Smooth muscle cell of the coronary artery (primary cell): ENCODE measurements around the gene NR5A2. TPM values are rescaled to one million over a fixed set of nuclear protein-coding genes. Genes with fewer than 3 reads are reported as not detected.

Experiments
- total RNA-seq: library from RNA; depleted of rRNA; stranded (reverse); fragments of >200 nt; gene quantifications from 2 replicates; pipeline ENCODE4 v1.2.3, GENCODE V29; 2014; ENCODE audit warnings: low replicate concordance

Gene NR5A2
- total RNA-seq, result 0.23 TPM in 1 of 2 replicates, not detected in the other

GRCh38 chr1:200027264-200027823 is at the start of gene NR5A2:
TSS of gene NR5A2 (plus strand) at chr1:200027710. CDS start at chr1:200027848, 138 bp downstream.

